Astrocyte of the spinal cord (primary cell): ENCODE data around the gene NEU2.

Source experiments
- DNase-seq: peaks from one replicate; pipeline ENCODE4 v3.0.0; 2011; ENCODE audit warnings: low read depth, low spot score
- H3K4me3 ChIP-seq: 2 replicates; pipeline ENCODE4 v1.5.1; 2011; ENCODE audit warnings: low read depth, mild to moderate bottlenecking, low read length, moderate library complexity
- in situ Hi-C: cut with HindIII; loops from 2 replicates; pipeline ENCODE4 v1.10.0; 2017; ENCODE audit warnings: low sequenced_read_pairs
- TF ChIP-seq, protein P1 (sequence below): IDR thresholded peaks from 2 replicates; pipeline ENCODE4 v1.5.1; 2012; ENCODE audit warnings: low read depth, mild to moderate bottlenecking, low read length, inconsistent platforms

Gene NEU2

DNA sequence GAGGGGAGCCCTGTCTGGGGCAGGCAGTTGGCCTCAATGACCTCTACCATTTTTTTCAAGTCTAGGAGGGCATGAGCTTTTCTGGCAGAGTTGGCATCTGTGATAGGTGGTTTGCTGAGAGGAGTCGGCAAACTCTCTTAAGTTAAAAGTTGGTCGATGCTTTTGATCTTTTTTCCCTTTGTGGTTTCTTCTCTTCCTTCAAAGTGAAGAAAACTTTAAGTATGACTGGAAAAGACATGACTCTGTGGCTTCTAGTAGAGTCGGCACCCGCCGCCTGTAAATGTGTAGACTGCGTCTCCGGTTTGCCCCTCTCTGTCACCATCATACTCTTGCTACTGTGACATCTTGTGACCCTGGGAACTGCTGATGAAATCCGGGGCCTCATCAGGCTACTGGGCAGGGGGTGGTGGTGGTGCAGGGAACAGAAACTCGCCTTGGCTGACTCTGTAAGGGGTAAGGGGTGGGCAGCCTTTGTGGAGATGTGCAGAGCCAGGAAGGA is 48.8 kb downstream of the NEU2 start:
- in situ Hi-C loops, result no loop called here

DNA sequence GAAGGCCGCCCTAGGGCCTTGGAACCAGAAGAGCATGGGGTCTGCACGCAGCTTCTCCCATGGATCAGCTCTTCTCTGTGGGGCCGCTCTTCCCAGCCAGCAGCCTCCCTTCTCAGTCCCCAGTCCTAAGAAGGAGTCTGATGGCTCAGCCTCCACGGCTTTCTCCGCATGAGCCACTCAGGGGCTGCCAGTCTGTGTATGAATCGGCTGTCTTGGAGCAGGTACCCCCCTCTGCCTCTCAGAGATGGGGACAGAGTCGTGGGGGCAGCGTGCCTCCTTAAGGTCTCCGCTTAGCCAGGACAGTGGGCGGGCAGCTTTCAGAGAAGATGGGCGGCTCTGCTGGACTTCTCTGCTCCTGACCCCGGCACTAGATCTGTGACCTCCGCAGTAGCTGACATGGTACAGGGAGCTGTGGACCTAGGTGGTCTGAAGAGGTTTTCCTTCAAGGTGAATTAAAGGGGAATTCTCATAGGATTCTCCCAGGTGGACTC is 49.3 kb downstream of the NEU2 start:
- TF ChIP-seq, protein P1, sequence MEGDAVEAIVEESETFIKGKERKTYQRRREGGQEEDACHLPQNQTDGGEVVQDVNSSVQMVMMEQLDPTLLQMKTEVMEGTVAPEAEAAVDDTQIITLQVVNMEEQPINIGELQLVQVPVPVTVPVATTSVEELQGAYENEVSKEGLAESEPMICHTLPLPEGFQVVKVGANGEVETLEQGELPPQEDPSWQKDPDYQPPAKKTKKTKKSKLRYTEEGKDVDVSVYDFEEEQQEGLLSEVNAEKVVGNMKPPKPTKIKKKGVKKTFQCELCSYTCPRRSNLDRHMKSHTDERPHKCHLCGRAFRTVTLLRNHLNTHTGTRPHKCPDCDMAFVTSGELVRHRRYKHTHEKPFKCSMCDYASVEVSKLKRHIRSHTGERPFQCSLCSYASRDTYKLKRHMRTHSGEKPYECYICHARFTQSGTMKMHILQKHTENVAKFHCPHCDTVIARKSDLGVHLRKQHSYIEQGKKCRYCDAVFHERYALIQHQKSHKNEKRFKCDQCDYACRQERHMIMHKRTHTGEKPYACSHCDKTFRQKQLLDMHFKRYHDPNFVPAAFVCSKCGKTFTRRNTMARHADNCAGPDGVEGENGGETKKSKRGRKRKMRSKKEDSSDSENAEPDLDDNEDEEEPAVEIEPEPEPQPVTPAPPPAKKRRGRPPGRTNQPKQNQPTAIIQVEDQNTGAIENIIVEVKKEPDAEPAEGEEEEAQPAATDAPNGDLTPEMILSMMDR, result no peak
- in situ Hi-C loops, result no loop called here
- no peak for DNase-seq
- H3K4me3 ChIP-seq, result no peak overlapping the region

More for the DNA sequence above, 48.8 kb downstream of the NEU2 start:
- TF ChIP-seq, protein P1, result no peak
- DNase-seq, result no peak
- no peak overlapping the region for H3K4me3 ChIP-seq

DNA sequence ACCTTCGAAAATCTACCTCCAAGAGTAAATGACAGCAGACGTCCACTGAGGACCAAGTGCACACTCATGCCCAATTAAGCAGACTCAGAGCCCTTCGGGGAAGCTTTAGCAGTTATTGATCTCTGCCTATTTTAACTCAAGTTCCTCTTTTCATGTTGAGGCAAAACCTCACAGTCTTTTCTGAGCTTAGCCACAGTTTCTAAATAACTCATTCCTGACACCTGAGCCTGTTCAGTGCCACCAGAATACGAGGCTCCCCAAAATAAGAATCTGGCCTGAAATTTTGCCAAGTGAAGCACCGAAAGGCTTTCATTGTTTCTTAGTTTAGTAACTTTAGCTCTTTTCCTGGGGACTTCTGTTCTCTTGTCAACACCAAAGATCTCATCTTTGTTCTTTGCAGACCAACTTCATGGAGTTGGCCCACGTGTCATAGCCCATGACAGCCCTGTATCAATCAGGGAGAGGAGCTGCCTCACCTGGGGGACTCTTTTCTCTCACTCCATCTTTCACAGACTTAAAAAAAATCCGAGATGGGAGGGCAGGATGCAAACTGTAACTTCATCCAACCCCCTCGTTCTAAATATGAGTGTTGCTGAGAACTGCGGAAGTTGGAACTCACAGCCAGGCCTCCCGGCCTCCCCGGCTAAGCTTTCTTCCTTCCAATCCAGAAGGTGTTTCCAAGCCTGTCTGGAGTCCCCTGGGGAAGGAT is 49.9 kb downstream of the NEU2 start:
- in situ Hi-C loops, result no loop called here
- DNase-seq, result no peak

DNA sequence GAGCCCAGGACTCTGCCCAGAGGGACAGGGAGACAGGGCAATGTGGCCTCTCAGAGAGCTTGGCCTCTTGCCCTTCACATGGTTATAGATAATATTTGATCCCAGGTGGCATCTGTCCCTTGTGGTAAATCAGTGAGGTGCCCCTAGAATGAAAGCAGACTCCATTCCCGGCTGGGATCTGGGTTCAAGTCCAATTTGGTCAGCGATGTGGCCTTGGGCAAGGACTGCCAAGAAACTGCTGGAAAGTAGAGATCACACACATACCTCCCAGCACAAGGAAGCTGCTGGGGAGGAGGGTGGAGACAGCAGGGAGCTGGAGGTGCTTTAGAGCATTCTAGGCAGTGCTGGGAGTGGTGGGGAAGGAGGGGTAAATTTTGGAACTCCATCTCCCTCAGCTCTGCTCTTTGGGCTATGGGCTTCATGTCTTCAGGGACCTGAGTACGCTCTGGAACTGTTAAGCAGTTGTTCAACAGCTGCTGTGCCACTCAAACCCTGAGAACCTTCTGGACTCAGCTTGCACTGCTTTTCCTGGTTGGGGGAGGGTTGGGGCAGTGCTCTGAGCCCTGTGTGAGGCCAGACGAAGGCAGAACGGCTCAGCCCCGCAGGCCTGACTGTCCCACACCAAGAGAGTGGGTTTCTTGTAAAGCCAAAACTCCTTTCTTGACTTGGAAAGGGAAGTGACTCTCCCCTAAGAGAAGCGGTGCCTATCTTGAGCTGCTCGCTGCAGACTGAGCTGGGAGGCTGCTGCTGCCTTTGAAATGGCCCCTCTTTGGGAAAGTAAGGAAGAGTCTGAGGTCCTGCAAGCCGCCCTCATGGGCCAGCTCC is 50.7 kb downstream of the NEU2 start:
- H3K4me3 ChIP-seq, result no peak overlapping the region
- DNase-seq, result no peak
- TF ChIP-seq, protein P1, result no peak
- in situ Hi-C loops, result no loop called here

More for the DNA sequence above, 49.9 kb downstream of the NEU2 start:
- TF ChIP-seq, protein P1, result no peak
- H3K4me3 ChIP-seq, result no peak overlapping the region

DNA sequence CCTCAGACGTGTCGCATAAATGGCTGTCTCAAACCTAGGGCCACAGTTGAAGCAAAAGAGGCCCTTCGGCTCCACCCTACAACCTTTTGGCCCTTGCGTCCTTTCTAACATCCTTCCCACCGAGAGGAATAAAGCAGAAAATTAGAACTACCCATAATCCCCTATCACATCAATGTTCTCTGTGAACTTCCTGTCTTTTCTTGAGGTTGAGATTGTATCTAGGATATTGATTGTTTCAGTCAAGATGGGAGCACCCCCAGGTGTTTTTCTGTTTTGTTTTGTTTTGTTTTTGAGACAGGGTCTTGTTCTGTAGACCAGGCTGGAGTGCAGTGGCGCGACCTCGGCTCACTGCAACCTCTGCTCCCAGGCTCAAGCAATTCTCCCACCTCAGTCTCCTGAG is 51.3 kb downstream of the NEU2 start:
- in situ Hi-C loops, result no loop called here
- TF ChIP-seq, protein P1, result no peak
- DNase-seq, result no peak
- H3K4me3 ChIP-seq, result no peak overlapping the region

DNA sequence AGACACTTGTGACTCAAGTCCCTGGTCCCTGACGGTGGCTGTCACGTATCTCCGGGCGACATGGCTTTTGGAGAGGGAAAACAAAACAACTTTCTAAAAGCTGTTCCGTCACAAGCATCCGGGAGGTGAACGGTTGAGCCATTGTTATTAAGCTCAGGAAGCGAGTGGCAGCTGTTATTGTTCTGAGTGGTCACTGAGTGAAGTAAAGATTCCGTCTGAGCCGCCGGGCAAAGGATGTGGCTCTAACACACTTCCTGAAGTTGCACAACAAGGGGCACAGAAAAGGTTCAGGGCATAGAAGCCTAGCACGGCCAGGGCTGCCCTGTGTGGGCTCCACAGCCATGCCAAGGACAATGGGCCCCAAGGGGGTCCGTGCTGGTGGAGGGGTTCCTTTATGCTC is 52.0 kb downstream of the NEU2 start:
- DNase-seq, result no peak
- H3K4me3 ChIP-seq, result no peak overlapping the region

More for the DNA sequence above, 52.0 kb downstream of the NEU2 start:
- in situ Hi-C loops, result no loop called here
- TF ChIP-seq, protein P1, result no peak
